HG03354 (cell line): Measurements from ENCODE around the gene MSN.

ENCODE experiments used
- ATAC-seq: cut with Tn5 transposase; IDR thresholded peaks from one replicate; pipeline ENCODE4 v1.9.1; 2021; ENCODE audit warnings: mild to moderate bottlenecking; ENCODE audit not compliant: unreplicated experiment, poor library complexity, severe bottlenecking

MSN gene

DNA sequence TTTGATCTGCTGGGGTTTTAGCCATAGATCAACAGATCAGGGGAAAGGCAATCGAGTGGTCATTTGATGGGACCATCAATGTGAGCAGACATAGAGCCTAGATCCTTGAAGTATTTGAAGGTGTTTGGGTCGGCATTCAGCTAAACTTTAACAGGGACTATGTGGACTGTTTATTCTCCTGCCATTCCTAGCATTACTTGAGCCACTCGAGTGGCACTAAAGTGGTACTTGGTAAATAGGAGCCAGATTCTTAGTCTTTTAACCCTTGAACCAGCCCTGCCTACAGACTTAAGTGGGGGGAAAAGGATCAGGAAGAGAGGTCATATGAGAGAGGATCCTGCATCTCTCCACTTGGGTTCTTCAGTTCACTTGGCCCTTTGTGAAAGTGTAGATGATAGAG is 3.8 kb downstream of the MSN start:
- no peak for ATAC-seq

DNA sequence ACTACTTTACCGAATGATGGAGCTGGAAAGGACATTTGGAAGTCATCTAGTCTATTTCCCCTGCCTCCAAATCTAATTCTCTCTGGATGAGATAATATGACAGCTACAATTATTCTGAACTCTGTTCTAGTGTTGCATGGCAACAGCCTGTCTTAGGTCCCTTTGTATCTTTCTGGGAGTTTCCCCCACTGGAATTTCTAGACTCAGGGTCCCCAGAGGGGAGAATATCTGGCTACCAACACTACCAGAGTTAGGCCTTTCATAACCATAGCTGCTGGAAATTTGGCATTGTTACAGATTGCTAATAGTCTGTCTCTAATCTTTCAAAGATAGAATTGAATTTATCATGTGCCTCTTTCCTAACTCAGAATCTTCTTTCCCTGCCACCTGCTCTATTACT is 4.5 kb downstream of the MSN start:
- no peak for ATAC-seq

- ATAC-seq: no peak
Observed at GRCh38 chrX:65673857-65674203, 6.4 kb downstream of the MSN start.

DNA sequence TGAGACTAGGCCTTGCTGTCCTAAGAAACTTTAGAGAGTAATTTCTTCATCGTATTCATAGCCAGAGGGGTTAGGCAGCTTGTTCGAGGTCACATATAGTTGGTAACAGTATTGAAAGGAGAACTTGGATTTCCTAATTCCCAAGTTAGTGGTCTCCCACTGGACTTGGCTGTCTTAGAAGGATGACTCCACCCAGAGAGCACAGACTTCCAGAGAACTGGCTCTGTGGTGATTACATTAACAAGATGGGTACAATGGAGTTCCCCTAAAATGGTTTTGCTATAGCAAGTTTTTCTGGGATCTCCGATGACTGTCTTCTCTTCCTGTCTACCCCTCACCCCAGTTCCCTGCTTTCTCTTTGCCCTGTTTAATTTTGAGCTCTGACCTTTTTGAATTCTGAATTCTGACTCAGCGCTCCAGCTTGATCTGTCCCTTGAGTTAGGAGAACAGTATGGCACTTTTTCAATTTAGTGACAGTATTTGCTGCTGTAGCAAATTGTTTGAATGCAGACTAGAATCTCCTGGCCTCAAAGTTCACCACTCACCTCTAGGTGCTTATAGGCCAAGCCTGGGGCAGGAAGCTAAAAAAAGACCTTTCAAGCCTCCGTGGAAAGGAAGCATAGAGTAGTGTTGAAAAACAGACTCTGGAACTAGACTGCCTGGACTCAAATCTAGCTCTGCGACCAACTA is 6.9 kb downstream of the MSN start:
- no peak for ATAC-seq

- ATAC-seq: no peak
Observed at GRCh38 chrX:65677954-65678469, 10.6 kb downstream of the MSN start.

DNA sequence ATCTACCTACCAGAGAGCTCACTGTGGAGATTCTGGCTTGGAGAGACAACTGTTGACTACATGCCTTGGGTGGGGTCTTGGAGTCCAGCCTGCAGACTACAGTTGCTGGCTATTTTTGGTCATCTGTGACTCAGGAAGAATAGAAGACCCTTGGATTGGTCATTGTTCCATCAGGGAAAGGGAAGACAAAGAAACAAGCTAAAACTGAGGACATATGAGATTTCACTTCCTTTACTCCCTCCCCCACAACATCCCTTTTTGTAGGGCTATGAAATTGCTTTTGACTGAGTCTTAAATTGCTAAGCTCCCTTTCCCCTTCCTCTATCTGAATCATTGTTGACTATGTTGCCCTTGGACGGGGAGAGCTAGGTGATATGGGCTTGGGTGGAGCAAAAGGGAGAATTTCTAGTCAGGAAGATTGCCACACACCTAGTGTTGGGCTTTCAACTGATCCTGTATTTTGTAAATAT is 11.7 kb downstream of the MSN start:
- no peak for ATAC-seq

GRCh38 chrX:65681810-65682209 is 14.4 kb downstream of the MSN start:
- no peak for ATAC-seq

DNA sequence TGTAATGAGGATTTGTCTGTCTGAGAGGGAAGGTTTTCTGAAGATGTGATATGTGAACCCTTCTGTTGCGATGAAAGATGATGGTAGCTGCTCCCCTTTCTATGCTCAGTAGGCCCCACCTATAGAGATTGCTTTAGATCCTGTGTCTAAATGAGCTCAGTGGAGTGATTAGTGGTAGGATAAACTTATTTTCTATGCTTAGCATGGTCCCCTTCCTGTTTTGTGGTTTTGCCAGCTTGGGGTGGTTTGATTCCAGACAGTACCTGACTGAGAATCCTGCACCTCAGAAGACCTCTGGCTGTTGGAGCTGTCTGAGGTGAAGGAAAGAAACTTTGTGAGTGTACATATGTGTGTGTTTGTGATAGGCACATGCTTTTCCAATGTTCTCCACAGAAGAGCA is 17.7 kb downstream of the MSN start:
- ATAC-seq: no peak

GRCh38 chrX:65686236-65686635 is 18.8 kb downstream of the MSN start:
- no peak for ATAC-seq

GRCh38 chrX:65687367-65687766 is 19.9 kb downstream of the MSN start:
- ATAC-seq: no peak

DNA sequence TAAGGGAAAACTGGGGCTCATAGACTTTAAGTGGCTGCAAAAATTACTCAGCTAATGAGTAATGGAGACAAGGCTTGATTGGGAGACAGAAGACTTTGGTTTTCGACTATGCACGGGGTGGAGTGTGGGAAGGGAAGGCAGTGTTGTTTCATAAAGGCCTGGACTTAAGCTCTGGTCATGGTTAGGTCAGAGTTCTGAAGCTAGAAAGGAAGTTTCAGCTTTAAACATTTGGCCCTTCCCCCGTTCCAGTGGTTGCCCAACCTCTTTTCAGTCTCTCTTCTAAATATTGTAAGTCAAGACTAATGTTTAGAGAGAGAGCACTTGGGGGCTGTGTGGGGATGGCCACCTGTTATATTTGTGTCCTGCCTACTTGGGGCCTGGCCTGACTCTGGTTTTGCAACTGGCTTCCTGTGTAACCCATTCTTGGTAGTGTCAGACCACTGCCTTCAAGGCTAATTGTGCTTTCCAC is 21.0 kb downstream of the MSN start:
- peak; percentile 97 for ATAC-seq

GRCh38 chrX:65689377-65689776 is 21.9 kb downstream of the MSN start:
- ATAC-seq: no peak

- no peak for ATAC-seq
Observed at GRCh38 chrX:65690057-65690855, 22.8 kb downstream of the MSN start.

DNA sequence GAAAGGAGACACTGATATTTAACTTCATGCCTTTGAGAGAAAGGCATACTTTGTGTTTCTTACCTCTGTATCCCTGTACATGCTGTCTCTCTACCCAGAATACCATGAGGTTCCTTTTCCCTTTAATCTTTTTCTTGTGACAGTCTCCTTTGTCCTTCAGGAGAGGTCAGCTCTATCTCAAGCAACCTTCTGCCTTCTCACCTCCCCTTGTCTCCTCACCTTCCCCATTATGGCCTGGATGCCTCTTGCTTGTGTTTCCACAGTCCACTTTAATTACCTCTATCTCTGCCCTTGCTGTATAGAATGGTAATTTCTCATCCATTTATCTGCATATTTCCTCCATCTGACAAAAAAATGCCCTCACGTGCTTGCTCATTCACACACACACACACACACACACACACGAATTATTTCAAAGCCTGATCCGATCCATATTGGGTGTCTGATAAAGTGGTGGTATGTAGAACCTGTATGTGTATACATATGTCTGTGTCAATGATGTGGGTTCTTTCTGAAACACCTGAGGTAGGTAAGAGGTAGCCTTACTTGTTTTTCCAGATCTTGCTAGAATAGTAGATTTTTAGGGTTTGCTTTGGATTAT is 28.5 kb downstream of the MSN start:
- ATAC-seq: no peak

- ATAC-seq: no peak
Observed at GRCh38 chrX:65696613-65697012, 29.2 kb downstream of the MSN start.

DNA sequence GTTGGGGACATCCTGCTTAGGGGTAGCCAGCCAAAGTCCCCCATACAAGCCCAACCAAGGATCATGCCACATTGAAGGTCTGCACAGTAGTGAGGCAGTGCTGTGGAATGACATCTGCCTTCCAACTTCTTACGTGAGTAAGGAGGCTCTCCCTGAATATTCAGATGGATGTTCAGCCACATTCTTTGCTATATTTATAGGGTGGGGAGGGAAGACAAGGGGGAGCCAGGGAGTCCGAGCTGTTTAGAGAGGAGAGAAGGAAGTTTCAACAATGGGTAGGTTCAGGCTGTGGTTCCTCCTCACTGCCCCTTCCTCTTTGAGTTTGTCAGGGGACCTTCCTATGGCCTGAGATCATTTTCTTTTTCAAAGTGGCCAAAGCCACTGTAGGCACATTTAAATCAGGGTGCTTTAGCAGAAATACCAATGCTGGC is 29.8 kb downstream of the MSN start:
- no peak for ATAC-seq

GRCh38 chrX:65697915-65698796 is 30.7 kb downstream of the MSN start:
- peak; percentile 72 for ATAC-seq

GRCh38 chrX:65702956-65703355 is 35.5 kb downstream of the MSN start:
- ATAC-seq: no peak

GRCh38 chrX:65705439-65705838 is 38.0 kb downstream of the MSN start:
- ATAC-seq: no peak
